ENCODE results near the gene SPATA12. TPM values are rescaled to one million over a fixed set of nuclear protein-coding genes. Genes with fewer than 3 reads are reported as not detected.

SPATA12 gene
- total and polyA plus RNA-seq, 2 experiments from 2014 or later: 0.10 to 0.65 TPM

DNA sequence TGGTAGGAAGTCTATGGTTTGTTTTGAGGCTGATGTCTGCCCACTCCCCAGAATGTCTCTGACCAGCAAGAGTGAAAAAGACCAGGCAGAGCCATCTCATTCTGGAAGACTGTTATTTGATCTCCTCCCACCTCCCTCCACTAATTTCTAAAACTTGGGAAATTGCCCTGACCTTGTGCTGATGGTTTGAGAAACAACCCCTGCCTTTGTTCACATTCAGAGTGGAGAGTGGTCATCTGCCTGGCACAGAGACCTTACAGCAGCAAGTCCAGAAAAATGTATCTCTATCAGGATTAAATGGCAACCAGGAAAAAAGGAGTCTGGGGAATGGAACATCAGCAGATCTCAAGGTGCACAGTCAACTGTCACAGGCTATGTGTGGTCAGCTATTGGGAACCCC lies 25.7 kb downstream of the SPATA12 start:
- no peak overlapping the region for H3K4me3 ChIP-seq
- no peak for TF ChIP-seq POLR2AphosphoS5 (IDR thresholded peaks at IDR 0.05; ENCODE audit: low read depth)
- TF ChIP-seq CREB1 (CRISPR knock-in tag; IDR thresholded peaks at IDR 0.05; ENCODE audit: low read depth): no peak
- TF ChIP-seq JUNB (IDR thresholded peaks at IDR 0.05; ENCODE audit: unreplicated experiment): no peak
- no peak for TF ChIP-seq EZH2phosphoT487 (IDR thresholded peaks at IDR 0.05; ENCODE audit: unreplicated experiment)
- TF ChIP-seq, protein P1, sequence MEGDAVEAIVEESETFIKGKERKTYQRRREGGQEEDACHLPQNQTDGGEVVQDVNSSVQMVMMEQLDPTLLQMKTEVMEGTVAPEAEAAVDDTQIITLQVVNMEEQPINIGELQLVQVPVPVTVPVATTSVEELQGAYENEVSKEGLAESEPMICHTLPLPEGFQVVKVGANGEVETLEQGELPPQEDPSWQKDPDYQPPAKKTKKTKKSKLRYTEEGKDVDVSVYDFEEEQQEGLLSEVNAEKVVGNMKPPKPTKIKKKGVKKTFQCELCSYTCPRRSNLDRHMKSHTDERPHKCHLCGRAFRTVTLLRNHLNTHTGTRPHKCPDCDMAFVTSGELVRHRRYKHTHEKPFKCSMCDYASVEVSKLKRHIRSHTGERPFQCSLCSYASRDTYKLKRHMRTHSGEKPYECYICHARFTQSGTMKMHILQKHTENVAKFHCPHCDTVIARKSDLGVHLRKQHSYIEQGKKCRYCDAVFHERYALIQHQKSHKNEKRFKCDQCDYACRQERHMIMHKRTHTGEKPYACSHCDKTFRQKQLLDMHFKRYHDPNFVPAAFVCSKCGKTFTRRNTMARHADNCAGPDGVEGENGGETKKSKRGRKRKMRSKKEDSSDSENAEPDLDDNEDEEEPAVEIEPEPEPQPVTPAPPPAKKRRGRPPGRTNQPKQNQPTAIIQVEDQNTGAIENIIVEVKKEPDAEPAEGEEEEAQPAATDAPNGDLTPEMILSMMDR (conservative IDR thresholded peaks at IDR 0.05; ENCODE audit: low read depth in 2 of 2): no peak
- no peak for TF ChIP-seq STAT1 (IDR thresholded peaks at IDR 0.05; ENCODE audit: unreplicated experiment)
- TF ChIP-seq, protein P2, sequence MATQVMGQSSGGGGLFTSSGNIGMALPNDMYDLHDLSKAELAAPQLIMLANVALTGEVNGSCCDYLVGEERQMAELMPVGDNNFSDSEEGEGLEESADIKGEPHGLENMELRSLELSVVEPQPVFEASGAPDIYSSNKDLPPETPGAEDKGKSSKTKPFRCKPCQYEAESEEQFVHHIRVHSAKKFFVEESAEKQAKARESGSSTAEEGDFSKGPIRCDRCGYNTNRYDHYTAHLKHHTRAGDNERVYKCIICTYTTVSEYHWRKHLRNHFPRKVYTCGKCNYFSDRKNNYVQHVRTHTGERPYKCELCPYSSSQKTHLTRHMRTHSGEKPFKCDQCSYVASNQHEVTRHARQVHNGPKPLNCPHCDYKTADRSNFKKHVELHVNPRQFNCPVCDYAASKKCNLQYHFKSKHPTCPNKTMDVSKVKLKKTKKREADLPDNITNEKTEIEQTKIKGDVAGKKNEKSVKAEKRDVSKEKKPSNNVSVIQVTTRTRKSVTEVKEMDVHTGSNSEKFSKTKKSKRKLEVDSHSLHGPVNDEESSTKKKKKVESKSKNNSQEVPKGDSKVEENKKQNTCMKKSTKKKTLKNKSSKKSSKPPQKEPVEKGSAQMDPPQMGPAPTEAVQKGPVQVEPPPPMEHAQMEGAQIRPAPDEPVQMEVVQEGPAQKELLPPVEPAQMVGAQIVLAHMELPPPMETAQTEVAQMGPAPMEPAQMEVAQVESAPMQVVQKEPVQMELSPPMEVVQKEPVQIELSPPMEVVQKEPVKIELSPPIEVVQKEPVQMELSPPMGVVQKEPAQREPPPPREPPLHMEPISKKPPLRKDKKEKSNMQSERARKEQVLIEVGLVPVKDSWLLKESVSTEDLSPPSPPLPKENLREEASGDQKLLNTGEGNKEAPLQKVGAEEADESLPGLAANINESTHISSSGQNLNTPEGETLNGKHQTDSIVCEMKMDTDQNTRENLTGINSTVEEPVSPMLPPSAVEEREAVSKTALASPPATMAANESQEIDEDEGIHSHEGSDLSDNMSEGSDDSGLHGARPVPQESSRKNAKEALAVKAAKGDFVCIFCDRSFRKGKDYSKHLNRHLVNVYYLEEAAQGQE (IDR thresholded peaks at IDR 0.05; ENCODE audit: unreplicated experiment): no peak
- TF ChIP-seq ZNF331 (CRISPR knock-in tag; IDR thresholded peaks at IDR 0.05; ENCODE audit: low read depth): no peak
- TF ChIP-seq, protein P3, sequence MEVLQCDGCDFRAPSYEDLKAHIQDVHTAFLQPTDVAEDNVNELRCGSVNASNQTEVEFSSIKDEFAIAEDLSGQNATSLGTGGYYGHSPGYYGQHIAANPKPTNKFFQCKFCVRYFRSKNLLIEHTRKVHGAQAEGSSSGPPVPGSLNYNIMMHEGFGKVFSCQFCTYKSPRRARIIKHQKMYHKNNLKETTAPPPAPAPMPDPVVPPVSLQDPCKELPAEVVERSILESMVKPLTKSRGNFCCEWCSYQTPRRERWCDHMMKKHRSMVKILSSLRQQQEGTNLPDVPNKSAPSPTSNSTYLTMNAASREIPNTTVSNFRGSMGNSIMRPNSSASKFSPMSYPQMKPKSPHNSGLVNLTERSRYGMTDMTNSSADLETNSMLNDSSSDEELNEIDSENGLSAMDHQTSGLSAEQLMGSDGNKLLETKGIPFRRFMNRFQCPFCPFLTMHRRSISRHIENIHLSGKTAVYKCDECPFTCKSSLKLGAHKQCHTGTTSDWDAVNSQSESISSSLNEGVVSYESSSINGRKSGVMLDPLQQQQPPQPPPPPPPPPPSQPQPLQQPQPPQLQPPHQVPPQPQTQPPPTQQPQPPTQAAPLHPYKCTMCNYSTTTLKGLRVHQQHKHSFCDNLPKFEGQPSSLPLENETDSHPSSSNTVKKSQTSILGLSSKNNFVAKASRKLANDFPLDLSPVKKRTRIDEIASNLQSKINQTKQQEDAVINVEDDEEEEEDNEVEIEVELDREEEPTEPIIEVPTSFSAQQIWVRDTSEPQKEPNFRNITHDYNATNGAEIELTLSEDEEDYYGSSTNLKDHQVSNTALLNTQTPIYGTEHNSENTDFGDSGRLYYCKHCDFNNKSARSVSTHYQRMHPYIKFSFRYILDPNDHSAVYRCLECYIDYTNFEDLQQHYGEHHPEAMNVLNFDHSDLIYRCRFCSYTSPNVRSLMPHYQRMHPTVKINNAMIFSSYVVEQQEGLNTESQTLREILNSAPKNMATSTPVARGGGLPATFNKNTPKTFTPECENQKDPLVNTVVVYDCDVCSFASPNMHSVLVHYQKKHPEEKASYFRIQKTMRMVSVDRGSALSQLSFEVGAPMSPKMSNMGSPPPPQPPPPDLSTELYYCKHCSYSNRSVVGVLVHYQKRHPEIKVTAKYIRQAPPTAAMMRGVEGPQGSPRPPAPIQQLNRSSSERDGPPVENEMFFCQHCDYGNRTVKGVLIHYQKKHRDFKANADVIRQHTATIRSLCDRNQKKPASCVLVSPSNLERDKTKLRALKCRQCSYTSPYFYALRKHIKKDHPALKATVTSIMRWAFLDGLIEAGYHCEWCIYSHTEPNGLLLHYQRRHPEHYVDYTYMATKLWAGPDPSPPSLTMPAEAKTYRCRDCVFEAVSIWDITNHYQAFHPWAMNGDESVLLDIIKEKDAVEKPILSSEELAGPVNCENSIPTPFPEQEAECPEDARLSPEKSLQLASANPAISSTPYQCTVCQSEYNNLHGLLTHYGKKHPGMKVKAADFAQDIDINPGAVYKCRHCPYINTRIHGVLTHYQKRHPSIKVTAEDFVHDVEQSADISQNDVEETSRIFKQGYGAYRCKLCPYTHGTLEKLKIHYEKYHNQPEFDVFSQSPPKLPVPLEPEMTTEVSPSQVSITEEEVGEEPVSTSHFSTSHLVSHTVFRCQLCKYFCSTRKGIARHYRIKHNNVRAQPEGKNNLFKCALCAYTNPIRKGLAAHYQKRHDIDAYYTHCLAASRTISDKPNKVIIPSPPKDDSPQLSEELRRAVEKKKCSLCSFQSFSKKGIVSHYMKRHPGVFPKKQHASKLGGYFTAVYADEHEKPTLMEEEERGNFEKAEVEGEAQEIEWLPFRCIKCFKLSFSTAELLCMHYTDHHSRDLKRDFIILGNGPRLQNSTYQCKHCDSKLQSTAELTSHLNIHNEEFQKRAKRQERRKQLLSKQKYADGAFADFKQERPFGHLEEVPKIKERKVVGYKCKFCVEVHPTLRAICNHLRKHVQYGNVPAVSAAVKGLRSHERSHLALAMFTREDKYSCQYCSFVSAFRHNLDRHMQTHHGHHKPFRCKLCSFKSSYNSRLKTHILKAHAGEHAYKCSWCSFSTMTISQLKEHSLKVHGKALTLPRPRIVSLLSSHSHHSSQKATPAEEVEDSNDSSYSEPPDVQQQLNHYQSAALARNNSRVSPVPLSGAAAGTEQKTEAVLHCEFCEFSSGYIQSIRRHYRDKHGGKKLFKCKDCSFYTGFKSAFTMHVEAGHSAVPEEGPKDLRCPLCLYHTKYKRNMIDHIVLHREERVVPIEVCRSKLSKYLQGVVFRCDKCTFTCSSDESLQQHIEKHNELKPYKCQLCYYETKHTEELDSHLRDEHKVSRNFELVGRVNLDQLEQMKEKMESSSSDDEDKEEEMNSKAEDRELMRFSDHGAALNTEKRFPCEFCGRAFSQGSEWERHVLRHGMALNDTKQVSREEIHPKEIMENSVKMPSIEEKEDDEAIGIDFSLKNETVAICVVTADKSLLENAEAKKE (CRISPR knock-in tag; IDR thresholded peaks at IDR 0.05): no peak
- TF ChIP-seq NANOG (IDR thresholded peaks at IDR 0.05; ENCODE audit: borderline replicate concordance): no peak
- no peak for TF ChIP-seq EZH2 (IDR thresholded peaks at IDR 0.05; ENCODE audit: low read depth, unreplicated experiment)
- TF ChIP-seq, protein P4, sequence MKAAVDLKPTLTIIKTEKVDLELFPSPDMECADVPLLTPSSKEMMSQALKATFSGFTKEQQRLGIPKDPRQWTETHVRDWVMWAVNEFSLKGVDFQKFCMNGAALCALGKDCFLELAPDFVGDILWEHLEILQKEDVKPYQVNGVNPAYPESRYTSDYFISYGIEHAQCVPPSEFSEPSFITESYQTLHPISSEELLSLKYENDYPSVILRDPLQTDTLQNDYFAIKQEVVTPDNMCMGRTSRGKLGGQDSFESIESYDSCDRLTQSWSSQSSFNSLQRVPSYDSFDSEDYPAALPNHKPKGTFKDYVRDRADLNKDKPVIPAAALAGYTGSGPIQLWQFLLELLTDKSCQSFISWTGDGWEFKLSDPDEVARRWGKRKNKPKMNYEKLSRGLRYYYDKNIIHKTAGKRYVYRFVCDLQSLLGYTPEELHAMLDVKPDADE (IDR thresholded peaks at IDR 0.05): no peak
- no peak for TF ChIP-seq ZNF114 (CRISPR knock-in tag; IDR thresholded peaks at IDR 0.05)
- no peaks in the 10 kb centered on the region for H3K27me3 ChIP-seq (ENCODE audit: insufficient read depth)
- Mint-ChIP-seq H3K36me3 (ENCODE audit: low read depth) (no peaks in the 10 kb centered on the region; the same call in 2 of the 3 replicates), H3K27me3 (ENCODE audit: insufficient read depth, low read depth, poor library complexity) (no peaks in the 10 kb centered on the region), H3K27ac (no peak overlapping the region), H3K9me3 (no peaks in the 10 kb centered on the region), H3K4me1 (peaks cover 15% of the 10 kb centered on the region; the same call in 2 of the 3 replicates), H3K4me3 (no peak overlapping the region)
- no peak for ATAC-seq
- no peaks in the 10 kb centered on the region for H3K4me1 ChIP-seq (ENCODE audit: insufficient read depth)
- 0 out of 2 replicates have a peak, but pooled peaks cover 7% of the 10 kb centered on the region for H3F3A ChIP-seq (replicated peaks; ENCODE audit: low read depth)
- no peak overlapping the region for H3K4me2 ChIP-seq
- no peaks in the 10 kb centered on the region for H3K9me2 ChIP-seq (ENCODE audit: insufficient read depth)
- H3K27ac ChIP-seq (ENCODE audit: low read depth): no peak overlapping the region
- no peak overlapping the region for H2AFZ ChIP-seq
- peaks cover 11% of the 10 kb centered on the region; the same call in 1 of the 2 replicates for H4K20me1 ChIP-seq (replicated peaks; ENCODE audit: insufficient read depth)
- H3K79me2 ChIP-seq (replicated peaks; ENCODE audit: insufficient read depth): no peaks in the 10 kb centered on the region; the same call in none of the 2 replicates
- H3K36me3 ChIP-seq (ENCODE audit: insufficient read depth): no peaks in the 10 kb centered on the region
- DNase-seq (ENCODE audit: low spot score): no peak

All from GM23338 (cell line).